ENCODE results near the gene FLII.

DNA sequence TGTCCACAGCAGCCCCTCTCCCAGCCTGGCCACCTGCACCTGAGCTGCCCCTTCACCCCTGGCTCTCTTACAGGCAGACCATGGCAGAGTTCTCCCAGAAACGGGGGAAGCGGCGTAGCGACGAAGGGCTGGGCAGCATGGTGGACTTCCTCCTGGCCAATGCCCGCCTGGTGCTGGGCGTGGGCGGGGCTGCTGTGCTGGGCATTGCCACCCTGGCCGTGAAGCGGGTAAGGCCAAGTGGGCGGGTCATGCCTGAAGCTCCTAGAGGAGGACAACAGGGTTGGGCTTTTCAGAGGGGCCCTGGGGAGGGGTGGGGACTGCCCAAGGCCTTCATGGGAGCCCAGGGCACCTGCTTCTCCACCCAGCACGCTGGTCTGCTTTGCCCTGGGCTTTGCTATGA lies 4.1 kb upstream of the FLII start:
- no peak for TF ChIP-seq CTCF (conservative IDR thresholded peaks at IDR 0.05; ENCODE audit: low read depth, low read length)
- TF ChIP-seq EZH2 (IDR thresholded peaks at IDR 0.05; ENCODE audit: borderline replicate concordance, low read depth, low read length, poor library complexity, severe bottlenecking), result no peak

All from A673 (cell line).